Ovary (tissue), 9 donors: ENCODE data around the gene ARID1B. TPM values are rescaled to one million over a fixed set of nuclear protein-coding genes. Genes with fewer than 3 reads are reported as not detected.

ENCODE experiments used
- DNase-seq, 5 donors: peaks; one replicate each; pipeline ENCODE4 v3.0.0-alpha.2; 2019 to 2020
- H3K27ac ChIP-seq, 2 donors: fragments of 200-600 bp; one replicate each; pipeline versions ENCODE4 v1.5.1 to v1.8.0; 2019 to 2022
- H3K27me3 ChIP-seq: fragments of 200-600 bp; one replicate; pipeline ENCODE4 v1.8.0; 2022
- H3K36me3 ChIP-seq: fragments of 200-600 bp; sonication (generic); one replicate; pipeline ENCODE4 v1.5.1; 2019
- H3K4me1 ChIP-seq: one replicate; pipeline ENCODE4 v1.8.1; 2013; ENCODE audit warnings: mild to moderate bottlenecking, moderate library complexity; ENCODE audit not compliant: insufficient read depth
- H3K4me3 ChIP-seq: fragments of 200-600 bp; sonication (generic); one replicate; pipeline ENCODE4 v1.5.1; 2017
- H3K9me3 ChIP-seq, 2 donors: fragments of 200-600 bp in 1 of 2; sonication (generic) in 1 of 2; one replicate each; pipeline versions ENCODE4 v1.5.1 to v1.8.1; 2013 to 2019; ENCODE audit warnings: mild to moderate bottlenecking in 1 of 2, moderate library complexity in 1 of 2
- EP300 ChIP-seq: sonication (generic); formaldehyde crosslinking; IDR thresholded peaks from one replicate; pipeline ENCODE4 v1.6.1; 2017; ENCODE audit warnings: antibody characterized with exemption
- POLR2A ChIP-seq: fragments of 450-650 bp; IDR thresholded peaks from one replicate; pipeline ENCODE4 v1.6.1; 2017; ENCODE audit warnings: antibody characterized with exemption, mild to moderate bottlenecking, moderate library complexity
- WGBS, 3 donors: extraction: QIAGEN DNeasy Blood & Tissue Kit in 1 of 3; methylation state at CpG; one replicate each; pipeline versions ENCODE4 v1.1.5 to v1.1.7; 2013 to 2017; 5-methylcytosine and 5-hydroxymethylcytosine counted together
- intact Hi-C, 4 donors: fragments of 100-400 bp; cut with DNase I; formaldehyde crosslinking; loops; one replicate each; pipeline versions ENCODE4 v1.11.0 to v1.15.1; 2022 to 2023
- polyA plus RNA-seq, 2 donors: library from polyadenylated mRNA; stranded (reverse); fragments of 200-250 nt in 1 of 2; fragments of 350-450 nt in 1 of 2; fragmentation: Illumina TruSeq in 1 of 2; extraction: RNeasy Lipid Tissue Mini Kit (QIAGEN cat#74804) in 1 of 2; gene quantifications; one replicate each; pipeline ENCODE4 v1.2.3, GENCODE V29; 2013 to 2014
- total RNA-seq, 7 donors: library from RNA; depleted of rRNA in 2 of 7; stranded (reverse); fragments of >200 nt in 2 of 7; fragmentation: NEBNext Ultra II Directional in 3 of 7; extraction: Animal tissue kit (Norgen Biotek cat#: 25700) in 3 of 7; gene quantifications; one replicate each; pipeline versions ENCODE4 v1.1.0 to v1.2.4, GENCODE V29; 2016 to 2023
- TF ChIP-seq, protein P1 (sequence below), 3 donors: fragments of 450-650 bp in 2 of 3; fragments of 200-600 bp in 1 of 3; IDR thresholded peaks; one replicate each; pipeline versions ENCODE4 v1.5.1 to v1.8.0; 2016 to 2022; ENCODE audit warnings: antibody characterized with exemption in 3 of 3, mild to moderate bottlenecking in 1 of 3
- donor health status: DM: no; HTN: no; CAD: no; lungs with moderate emphysema.
- donor health status: DM: no; HTN: no; CAD: no.
- donor health status: Bipolar disorder and iron deficiency.
- donor health status: DM: yes; HTN: yes; CAD: no.
- donor health status: DM: no; HTN: no; CAD: no.
- donor health status: DM: yes; HTN: yes; CAD: no.

ARID1B gene
- total and polyA plus RNA-seq, 9 donors = 33.2 to 144 (median 105) TPM

DNA sequence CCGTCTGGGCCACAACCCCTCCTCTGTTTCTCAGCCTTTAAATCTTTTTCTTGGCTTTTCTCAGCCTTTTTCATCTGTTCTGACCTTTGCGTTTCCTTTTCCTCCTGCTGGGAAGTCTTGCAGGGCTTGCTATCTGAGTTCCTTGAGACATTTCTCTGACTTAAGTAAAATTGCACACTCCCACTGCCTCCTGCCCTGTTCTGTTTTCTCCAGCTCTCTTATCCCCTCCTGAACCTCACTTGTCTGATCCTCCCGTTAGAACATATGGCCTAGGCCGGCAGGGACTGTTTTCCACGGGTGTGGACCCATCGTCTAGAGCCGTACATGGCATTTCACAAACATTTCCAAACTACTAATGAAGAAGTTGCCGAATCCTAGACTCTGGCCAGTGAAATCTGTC is 63.0 kb downstream of the ARID1B start:
- Histone ChIP-seq H3K27ac (peak overlapping the region in 1 of 2 donors; percentile 1), H3K36me3 (no peaks in the 10 kb centered on the region), H3K27me3 (no peaks in the 10 kb centered on the region), H3K9me3 (no peaks in the 10 kb centered on the region), H3K4me3 (no peak overlapping the region), H3K4me1 (peaks cover 30% of the 10 kb centered on the region)
- TF ChIP-seq EP300 (no peak), POLR2A (no peak)
- TF ChIP-seq, protein P1, sequence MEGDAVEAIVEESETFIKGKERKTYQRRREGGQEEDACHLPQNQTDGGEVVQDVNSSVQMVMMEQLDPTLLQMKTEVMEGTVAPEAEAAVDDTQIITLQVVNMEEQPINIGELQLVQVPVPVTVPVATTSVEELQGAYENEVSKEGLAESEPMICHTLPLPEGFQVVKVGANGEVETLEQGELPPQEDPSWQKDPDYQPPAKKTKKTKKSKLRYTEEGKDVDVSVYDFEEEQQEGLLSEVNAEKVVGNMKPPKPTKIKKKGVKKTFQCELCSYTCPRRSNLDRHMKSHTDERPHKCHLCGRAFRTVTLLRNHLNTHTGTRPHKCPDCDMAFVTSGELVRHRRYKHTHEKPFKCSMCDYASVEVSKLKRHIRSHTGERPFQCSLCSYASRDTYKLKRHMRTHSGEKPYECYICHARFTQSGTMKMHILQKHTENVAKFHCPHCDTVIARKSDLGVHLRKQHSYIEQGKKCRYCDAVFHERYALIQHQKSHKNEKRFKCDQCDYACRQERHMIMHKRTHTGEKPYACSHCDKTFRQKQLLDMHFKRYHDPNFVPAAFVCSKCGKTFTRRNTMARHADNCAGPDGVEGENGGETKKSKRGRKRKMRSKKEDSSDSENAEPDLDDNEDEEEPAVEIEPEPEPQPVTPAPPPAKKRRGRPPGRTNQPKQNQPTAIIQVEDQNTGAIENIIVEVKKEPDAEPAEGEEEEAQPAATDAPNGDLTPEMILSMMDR (IDR thresholded peaks at IDR 0.05) = no peak
- no peak for DNase-seq
- 8 to 13% (median 9%) methylated on average over 8 of the region's 8 CpGs for WGBS, 3 donors
- intact Hi-C loops = no loop called here

DNA sequence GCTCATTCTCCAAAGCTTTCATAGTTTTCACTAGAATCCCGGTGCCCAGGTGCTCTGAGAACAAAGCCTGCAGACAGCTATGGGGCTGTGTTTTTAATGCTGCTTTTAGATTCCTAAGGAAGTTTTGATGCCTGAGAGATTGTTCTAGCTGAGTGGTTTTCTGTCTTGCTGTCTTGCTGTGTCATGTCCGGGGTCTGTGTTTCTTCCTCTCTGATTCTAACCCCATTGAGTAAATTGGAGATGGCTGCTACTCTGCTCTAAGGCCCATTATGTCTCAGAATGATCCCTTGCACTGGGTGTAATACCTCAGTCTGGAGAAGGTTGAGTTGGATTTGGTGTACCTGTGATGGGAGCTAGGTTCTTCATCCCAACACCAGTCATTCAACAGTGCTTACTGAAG is 63.4 kb downstream of the ARID1B start:
- Histone ChIP-seq H3K27ac (no peak overlapping the region), H3K4me3 (no peak overlapping the region), H3K4me1 (peaks cover 33% of the 10 kb centered on the region), H3K27me3 (no peaks in the 10 kb centered on the region), H3K36me3 (no peaks in the 10 kb centered on the region), H3K9me3 (no peaks in the 10 kb centered on the region)
- no peak for DNase-seq
- TF ChIP-seq EP300 (no peak), POLR2A (no peak)
- TF ChIP-seq, protein P1 (IDR thresholded peaks at IDR 0.05) = no peak
- 34 to 47% (median 40%) methylated on average over 2 of the region's 2 CpGs for WGBS, 3 donors
- intact Hi-C loops = no loop called here

DNA sequence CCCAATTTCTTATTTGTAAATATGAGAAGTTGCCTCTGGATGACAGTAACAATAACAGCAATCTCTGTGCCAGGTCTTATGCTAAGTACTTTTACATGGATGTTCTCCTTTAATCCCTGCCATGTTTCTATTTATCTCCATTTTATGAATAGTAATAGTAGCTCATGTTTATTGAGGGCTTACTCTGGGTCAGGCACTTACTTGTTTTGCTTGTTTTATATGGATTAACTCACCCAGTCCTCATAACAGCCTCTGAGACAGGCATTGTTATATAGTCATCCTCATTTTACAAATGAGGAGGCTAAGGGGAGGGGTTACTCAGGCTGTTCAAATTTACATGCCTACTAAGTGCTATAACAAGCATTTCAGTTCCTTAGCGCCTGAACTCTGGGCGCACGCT is 64.3 kb downstream of the ARID1B start:
- H3K27me3 ChIP-seq = no peaks in the 10 kb centered on the region
- no peaks in the 10 kb centered on the region for H3K36me3 ChIP-seq
- no peak overlapping the region for H3K27ac ChIP-seq
- peaks cover 36% of the 10 kb centered on the region for H3K4me1 ChIP-seq
- TF ChIP-seq, protein P1 (IDR thresholded peaks at IDR 0.05) = no peak
- TF ChIP-seq EP300 (no peak), POLR2A (no peak)
- no peak overlapping the region for H3K4me3 ChIP-seq
- no peak for DNase-seq
- no peaks in the 10 kb centered on the region for H3K9me3 ChIP-seq
- WGBS, 3 donors = 95 to 98% (median 98%) methylated on average over 3 of the region's 3 CpGs
- intact Hi-C loops = no loop called here

DNA sequence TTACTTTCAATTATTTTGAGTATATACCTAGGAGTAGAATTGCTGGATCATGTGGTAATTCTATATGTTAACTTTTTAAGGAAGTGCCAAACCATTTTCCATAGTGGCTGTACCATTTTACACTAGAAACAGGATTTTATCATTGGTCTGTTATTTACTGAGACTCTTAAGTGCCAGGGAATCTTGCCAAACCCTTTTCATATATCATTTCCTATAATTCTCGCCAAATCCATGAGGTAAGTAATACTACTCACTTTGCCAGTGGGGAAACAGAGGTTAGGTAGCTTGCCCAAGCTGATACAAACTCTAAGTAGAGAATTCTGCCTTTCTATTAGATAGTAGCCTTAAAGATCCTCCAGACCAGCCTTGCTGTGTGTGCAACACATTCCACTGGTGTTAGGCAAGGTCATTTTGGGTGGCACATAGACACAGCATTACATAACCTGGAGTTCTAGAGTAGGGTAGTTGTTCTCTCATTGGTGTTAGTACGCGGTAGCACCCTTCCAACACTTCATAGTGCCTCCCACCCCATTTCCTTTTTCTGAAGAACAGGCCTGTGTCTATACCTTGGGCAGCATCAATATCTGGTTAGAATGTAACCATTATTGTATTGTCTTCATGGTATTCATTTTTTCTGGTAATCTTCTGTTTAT is 65.5 kb downstream of the ARID1B start:
- no peak overlapping the region for H3K4me3 ChIP-seq
- H3K9me3 ChIP-seq = no peaks in the 10 kb centered on the region
- H3K27ac ChIP-seq = no peak overlapping the region
- H3K36me3 ChIP-seq = no peaks in the 10 kb centered on the region
- whole genome bisulfite sequencing, 3 donors = 92 to 98% (median 93%) methylated on average over 3 of the region's 3 CpGs
- no peak for DNase-seq
- peaks cover 38% of the 10 kb centered on the region for H3K4me1 ChIP-seq
- TF ChIP-seq, protein P1 (IDR thresholded peaks at IDR 0.05) = no peak
- no peak for TF ChIP-seq EP300
- TF ChIP-seq POLR2A = no peak
- intact Hi-C loops = no loop called here
- no peaks in the 10 kb centered on the region for H3K27me3 ChIP-seq
